MV-4-11 (cell line): ENCODE results near the gene PELO.

Experiments used
- DNase-seq: peaks from one replicate; lab custom pipeline; 2025; lab: John Stamatoyannopoulos, UW

The PELO gene

GRCh38 chr5:52831786-52832511 lies 44.2 kb downstream of the PELO start:
- DNase-seq: peak; percentile 20

- DNase-seq: no peak
Measured at GRCh38 chr5:52834320-52834719, 46.6 kb downstream of the PELO start.

GRCh38 chr5:52837068-52837467 lies 49.4 kb downstream of the PELO start:
- no peak for DNase-seq
